Measurements from ENCODE around the gene XKRX. TPM values are rescaled to one million over a fixed set of nuclear protein-coding genes. Genes with fewer than 3 reads are reported as not detected.

Gene XKRX
- total RNA-seq, 1 donor from 2014 or later, result not detected

GRCh38 chrX:100939333-100939732 is 10.6 kb upstream of the XKRX start:
- Histone ChIP-seq H3K4me2 (ENCODE audit: low read length) (no peak overlapping the region), H3K27ac (ENCODE audit: low read depth, low read length) (no peak overlapping the region), H3K36me3 (ENCODE audit: insufficient read depth, low read length) (no peaks in the 10 kb centered on the region), H3K9me3 (ENCODE audit: insufficient read depth, low read depth, low read length) (no peaks in the 10 kb centered on the region), H4K20me1 (ENCODE audit: insufficient read depth, low read length) (no peaks in the 10 kb centered on the region), H2AFZ (ENCODE audit: low read depth, low read length) (no peak overlapping the region), H3K79me2 (ENCODE audit: insufficient read depth, low read length) (no peaks in the 10 kb centered on the region), H3K9ac (ENCODE audit: low read length) (no peak overlapping the region), H3K4me1 (ENCODE audit: insufficient read depth, low read length) (no peaks in the 10 kb centered on the region), H3K4me3 (ENCODE audit: insufficient read depth, low read depth, low read length) (no peak overlapping the region), H3K27me3 (ENCODE audit: insufficient read depth, low read length) (no peaks in the 10 kb centered on the region)
- TF ChIP-seq CTCF (IDR thresholded peaks at IDR 0.05; ENCODE audit: insufficient read depth, low read depth, low read length), result no peak
- TF ChIP-seq EZH2 (IDR thresholded peaks at IDR 0.05; ENCODE audit: insufficient read depth, low read length), result no peak
- DNase-seq (ENCODE audit: low read depth) (no peak), FAIRE-seq (no peak)
- Mint-ChIP-seq H3K4me1 (ENCODE audit: low read depth, unreplicated experiment) (no peaks in the 10 kb centered on the region), H3K4me3 (ENCODE audit: unreplicated experiment) (no peak overlapping the region), H3K36me3 (ENCODE audit: low read depth, unreplicated experiment) (no peaks in the 10 kb centered on the region), H3K9me3 (ENCODE audit: unreplicated experiment) (no peaks in the 10 kb centered on the region), H3K27ac (ENCODE audit: unreplicated experiment) (no peak overlapping the region), H3K27me3 (ENCODE audit: low read depth, unreplicated experiment) (no peaks in the 10 kb centered on the region)

GRCh38 chrX:100935767-100936166 is 7.0 kb upstream of the XKRX start:
- FAIRE-seq (no peak), DNase-seq (ENCODE audit: low read depth) (no peak)
- no peaks in the 10 kb centered on the region for H3K4me1 Mint-ChIP-seq (ENCODE audit: low read depth, unreplicated experiment)
- H3K4me3 ChIP-seq (ENCODE audit: insufficient read depth, low read depth, low read length), result no peak overlapping the region
- no peak overlapping the region for H3K4me3 Mint-ChIP-seq (ENCODE audit: unreplicated experiment)
- H3K4me1 ChIP-seq (ENCODE audit: insufficient read depth, low read length), result no peaks in the 10 kb centered on the region
- H3K9ac ChIP-seq (ENCODE audit: low read length), result no peak overlapping the region
- H3K36me3 Mint-ChIP-seq (ENCODE audit: low read depth, unreplicated experiment), result peaks cover 4% of the 10 kb centered on the region
- peaks cover 7% of the 10 kb centered on the region for H3K27me3 Mint-ChIP-seq (ENCODE audit: low read depth, unreplicated experiment)
- H3K9me3 ChIP-seq (ENCODE audit: insufficient read depth, low read depth, low read length), result no peaks in the 10 kb centered on the region
- H3K9me3 Mint-ChIP-seq (ENCODE audit: unreplicated experiment), result peaks cover 6% of the 10 kb centered on the region
- no peak overlapping the region for H2AFZ ChIP-seq (ENCODE audit: low read depth, low read length)
- no peak for TF ChIP-seq CTCF (IDR thresholded peaks at IDR 0.05; ENCODE audit: insufficient read depth, low read depth, low read length)
- H3K36me3 ChIP-seq (ENCODE audit: insufficient read depth, low read length), result no peaks in the 10 kb centered on the region
- H4K20me1 ChIP-seq (ENCODE audit: insufficient read depth, low read length), result no peaks in the 10 kb centered on the region
- H3K27ac Mint-ChIP-seq (ENCODE audit: unreplicated experiment), result no peak overlapping the region
- no peak overlapping the region for H3K27ac ChIP-seq (ENCODE audit: low read depth, low read length)
- no peaks in the 10 kb centered on the region for H3K27me3 ChIP-seq (ENCODE audit: insufficient read depth, low read length)
- no peaks in the 10 kb centered on the region for H3K79me2 ChIP-seq (ENCODE audit: insufficient read depth, low read length)
- H3K4me2 ChIP-seq (ENCODE audit: low read length), result no peak overlapping the region

- Histone ChIP-seq H3K9me3 (ENCODE audit: insufficient read depth, low read depth, low read length) (no peaks in the 10 kb centered on the region), H3K4me1 (ENCODE audit: insufficient read depth, low read length) (no peaks in the 10 kb centered on the region), H3K4me2 (ENCODE audit: low read length) (no peak overlapping the region), H3K9ac (ENCODE audit: low read length) (no peak overlapping the region), H3K4me3 (ENCODE audit: insufficient read depth, low read depth, low read length) (no peak overlapping the region), H4K20me1 (ENCODE audit: insufficient read depth, low read length) (no peaks in the 10 kb centered on the region), H2AFZ (ENCODE audit: low read depth, low read length) (no peak overlapping the region), H3K36me3 (ENCODE audit: insufficient read depth, low read length) (no peaks in the 10 kb centered on the region), H3K27ac (ENCODE audit: low read depth, low read length) (no peak overlapping the region), H3K79me2 (ENCODE audit: insufficient read depth, low read length) (no peaks in the 10 kb centered on the region), H3K27me3 (ENCODE audit: insufficient read depth, low read length) (no peaks in the 10 kb centered on the region)
- H3K27me3 Mint-ChIP-seq (ENCODE audit: low read depth, unreplicated experiment), result peaks cover 27% of the 10 kb centered on the region
- H3K4me1 Mint-ChIP-seq (ENCODE audit: low read depth, unreplicated experiment), result no peaks in the 10 kb centered on the region
- no peak overlapping the region for H3K4me3 Mint-ChIP-seq (ENCODE audit: unreplicated experiment)
- peaks cover 4% of the 10 kb centered on the region for H3K36me3 Mint-ChIP-seq (ENCODE audit: low read depth, unreplicated experiment)
- TF ChIP-seq EZH2 (IDR thresholded peaks at IDR 0.05; ENCODE audit: insufficient read depth, low read length), result no peak
- no peak for TF ChIP-seq CTCF (IDR thresholded peaks at IDR 0.05; ENCODE audit: insufficient read depth, low read depth, low read length)
- H3K27ac Mint-ChIP-seq (ENCODE audit: unreplicated experiment), result no peak overlapping the region
- DNase-seq (ENCODE audit: low read depth), result no peak
- no peak for FAIRE-seq
- peaks cover 10% of the 10 kb centered on the region for H3K9me3 Mint-ChIP-seq (ENCODE audit: unreplicated experiment)
Observed at GRCh38 chrX:100931925-100932285, 3.2 kb upstream of the XKRX start.

Data from astrocyte (in vitro differentiated cells and primary cell).